ENCODE measurements around the gene FXYD3.
A peak's percentile ranks its signal among the peaks of the same experiment; 100 is the strongest.

GRCh38 chr19:35144259-35144599 is 28.6 kb downstream of the FXYD3 start:
- TF ChIP-seq CTCF (optimal IDR thresholded peaks at IDR 0.05 in 1 of 3, IDR thresholded peaks at IDR 0.05 in 1 of 3, conservative IDR thresholded peaks at IDR 0.05 in 1 of 3; ENCODE audit: extremely low read depth in 1 of 3, insufficient read depth in 2 of 3, low read length in 3 of 3): no peak
- TF ChIP-seq EZH2 (IDR thresholded peaks at IDR 0.05; ENCODE audit: low read length): peak; percentile 52

All from keratinocyte (primary cell).